AG09309 (cell line): ENCODE results near the gene MLC1.

Experiments used
- DNase-seq: peaks from one replicate; pipeline ENCODE4 v3.0.0-alpha.2; 2010; ENCODE audit warnings: low read depth
- H3K4me3 ChIP-seq: 2 replicates; pipeline ENCODE4 v1.5.1; 2011; ENCODE audit warnings: mild to moderate bottlenecking, low read depth, low read length, moderate library complexity; ENCODE audit not compliant: control insufficient read depth
- CTCF ChIP-seq: IDR thresholded peaks from 2 replicates; pipeline ENCODE4 v1.5.1; 2011; ENCODE audit warnings: mild to moderate bottlenecking, low read depth, low read length, inconsistent platforms; ENCODE audit not compliant: insufficient read depth, control insufficient read depth; ENCODE audit errors: missing control alignments

The MLC1 gene

DNA sequence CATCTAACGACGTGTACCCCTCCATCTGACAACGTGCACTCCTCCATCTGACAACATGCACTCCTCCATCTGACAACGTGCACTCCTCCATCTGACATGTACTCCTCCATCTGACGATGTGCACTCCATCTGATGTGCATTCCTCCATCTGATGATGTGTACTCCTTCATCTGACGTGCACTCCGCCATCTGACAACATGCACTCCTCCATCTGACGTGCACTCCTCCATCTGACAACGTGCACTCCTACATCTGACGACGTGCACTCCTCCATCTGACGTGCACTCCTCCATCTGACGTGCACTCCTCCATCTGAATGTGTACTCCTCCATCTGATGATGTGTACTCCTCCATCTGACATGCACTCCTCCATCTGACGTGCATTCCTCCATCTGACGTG lies 64.6 kb downstream of the MLC1 start:
- TF ChIP-seq CTCF, result no peak
- H3K4me3 ChIP-seq, result no peak overlapping the region
- no peak for DNase-seq

- DNase-seq, result no peak
- H3K4me3 ChIP-seq, result no peak overlapping the region
- no peak for TF ChIP-seq CTCF
Observed at GRCh38 chr22:50019316-50019715, 65.9 kb downstream of the MLC1 start.

DNA sequence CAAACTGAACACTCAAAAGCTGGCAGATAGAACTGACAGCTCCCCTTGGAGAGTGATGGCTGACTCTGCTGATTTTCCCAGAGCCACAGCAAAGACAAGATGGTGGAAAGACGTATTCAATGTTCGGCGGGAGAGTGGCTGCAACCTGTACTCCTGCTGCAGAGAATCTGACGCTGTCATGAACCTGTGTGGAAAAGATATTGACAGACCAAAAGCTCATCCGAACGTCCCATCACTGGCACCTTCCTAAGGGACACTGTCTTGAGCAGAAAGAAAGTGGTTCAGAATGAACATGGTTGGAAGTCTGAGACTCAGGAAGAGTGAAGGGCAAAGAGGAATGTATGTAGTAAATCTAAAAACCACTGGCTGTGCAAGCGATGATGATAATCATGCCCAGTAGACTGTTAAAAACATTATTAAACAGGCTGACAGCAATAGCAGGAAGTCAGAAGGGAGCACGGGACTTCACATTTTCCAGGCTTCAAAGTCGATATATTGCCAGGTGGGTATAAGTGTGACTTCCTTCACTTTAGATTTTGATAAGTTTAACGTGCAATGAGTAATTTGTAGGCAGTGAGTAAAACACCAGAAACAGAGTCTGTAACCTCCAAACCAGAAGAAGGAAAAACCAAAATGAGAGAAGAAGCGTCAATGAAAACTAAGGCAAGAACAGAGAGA lies 66.5 kb downstream of the MLC1 start:
- no peak for TF ChIP-seq CTCF
- DNase-seq, result no peak
- no peak overlapping the region for H3K4me3 ChIP-seq

GRCh38 chr22:50017701-50018224 lies 67.5 kb downstream of the MLC1 start:
- H3K4me3 ChIP-seq, result no peak overlapping the region
- no peak for TF ChIP-seq CTCF
- DNase-seq, result no peak

- DNase-seq, result no peak
- no peak for TF ChIP-seq CTCF
- H3K4me3 ChIP-seq, result no peak overlapping the region
Observed at GRCh38 chr22:50016988-50017700, 68.1 kb downstream of the MLC1 start.

- DNase-seq, result no peak
- H3K4me3 ChIP-seq, result no peak overlapping the region
- TF ChIP-seq CTCF, result no peak
Observed at GRCh38 chr22:50016308-50016987, 68.8 kb downstream of the MLC1 start.
